PC-3 (cell line): ENCODE results near the gene METTL3.

Experiments used
- CTCF ChIP-seq: fragments of 300-600 bp; sonication (generic); conservative IDR thresholded peaks from 2 replicates; pipeline ENCODE4 v1.5.1; 2017; ENCODE audit warnings: antibody characterized with exemption, low read depth, mild to moderate bottlenecking, low read length
- EZH2 ChIP-seq: fragments of 300-600 bp; sonication (generic); IDR thresholded peaks from one replicate; pipeline ENCODE4 v1.6.1; 2017; ENCODE audit warnings: antibody characterized with exemption, mild to moderate bottlenecking, low read length; ENCODE audit not compliant: unreplicated experiment
- EZH2phosphoT487 ChIP-seq: fragments of 300-600 bp; sonication (generic); IDR thresholded peaks from 2 replicates; pipeline ENCODE4 v1.6.1; 2018; ENCODE audit warnings: mild to moderate bottlenecking, antibody characterized with exemption, low read length, borderline replicate concordance

DNA sequence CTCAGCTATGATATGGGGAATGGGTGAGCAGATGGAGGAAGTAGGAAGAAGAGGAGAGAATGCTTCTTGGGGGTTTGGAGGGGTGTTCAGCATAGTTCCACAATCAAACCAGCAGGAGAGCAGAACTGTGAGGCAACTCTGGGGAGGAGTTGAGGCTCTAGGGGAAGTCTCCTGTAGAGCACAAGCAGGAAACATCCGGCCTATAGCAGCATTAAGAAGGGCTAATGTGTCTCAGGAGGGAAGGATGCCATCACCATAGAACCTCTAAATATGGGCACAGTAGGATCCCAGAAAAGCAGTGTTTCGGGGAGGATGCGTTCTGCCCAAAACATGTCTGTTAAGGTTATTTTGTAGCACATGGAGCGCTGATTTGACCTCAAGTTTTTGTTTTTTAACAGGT, 23.4 kb upstream of the METTL3 start:
- TF ChIP-seq CTCF (no peak), EZH2 (no peak), EZH2phosphoT487 (no peak)
